GM23338 (cell line): ENCODE measurements around the gene RFX7. TPM values are rescaled to one million over a fixed set of nuclear protein-coding genes. Genes with fewer than 3 reads are reported as not detected.

Source experiments
- CTCF ChIP-seq, 2 experiments: fragments of 200-600 bp in 1 of 2; sonication (generic) in 1 of 2; conservative IDR thresholded peaks; 2 replicates each; pipeline versions ENCODE4 v1.5.1 to v1.6.1; 2016 to 2017; ENCODE audit warnings: antibody characterized with exemption in 2 of 2, low read depth in 2 of 2, mild to moderate bottlenecking in 2 of 2, moderate library complexity in 1 of 2
- ETS1 ChIP-seq: IDR thresholded peaks from 2 replicates; pipeline ENCODE4 v1.6.1; 2016; ENCODE audit warnings: antibody characterized with exemption
- EZH2 ChIP-seq: fragments of 200-600 bp; sonication (generic); IDR thresholded peaks from one replicate; pipeline ENCODE4 v1.8.0; 2017; ENCODE audit warnings: antibody characterized with exemption, mild to moderate bottlenecking, low read depth; ENCODE audit not compliant: unreplicated experiment
- EZH2phosphoT487 ChIP-seq: fragments of 200-600 bp; sonication (generic); IDR thresholded peaks from one replicate; pipeline ENCODE4 v1.8.1; 2018; ENCODE audit warnings: antibody characterized with exemption; ENCODE audit not compliant: unreplicated experiment
- JUNB ChIP-seq: IDR thresholded peaks from one replicate; pipeline ENCODE4 v1.6.1; 2016; ENCODE audit warnings: antibody characterized with exemption; ENCODE audit not compliant: unreplicated experiment
- NANOG ChIP-seq: IDR thresholded peaks from 2 replicates; pipeline ENCODE4 v1.6.1; 2016; ENCODE audit warnings: antibody characterized with exemption, borderline replicate concordance
- POLR2AphosphoS5 ChIP-seq: IDR thresholded peaks from 2 replicates; pipeline ENCODE4 v1.6.1; 2016; ENCODE audit warnings: antibody characterized with exemption, low read depth
- REST ChIP-seq: IDR thresholded peaks from one replicate; pipeline ENCODE4 v1.6.1; 2018; ENCODE audit warnings: antibody characterized with exemption; ENCODE audit not compliant: unreplicated experiment
- ZNF331 ChIP-seq: fragments of 250-450 bp; sonication (Bioruptor Pico); IDR thresholded peaks from 2 replicates; pipeline ENCODE4 v1.5.0; 2020; ENCODE audit warnings: low read depth, mild to moderate bottlenecking, moderate library complexity
- ZNF462 ChIP-seq: fragments of 250-450 bp; sonication (Bioruptor Pico); IDR thresholded peaks from 2 replicates; pipeline ENCODE4 v1.5.0; 2020; ENCODE audit warnings: mild to moderate bottlenecking, moderate library complexity
- polyA plus RNA-seq: library from polyadenylated mRNA; unstranded; fragments of >200 nt; fragmentation: Nextera tagmentation; extraction: Ambion mirVana; gene quantifications from 2 replicates; pipeline ENCODE4 v1.2.1, GENCODE V29; 2016
- total RNA-seq: library from RNA; depleted of rRNA; stranded (reverse); fragments of >200 nt; shearing (Covaris generic); gene quantifications from 2 replicates; pipeline ENCODE4 v1.2.3, GENCODE V29; 2014

The RFX7 gene
- total and polyA plus RNA-seq, 2 experiments from 2014 or later = 17.6 to 33.6 TPM

GRCh38 chr15:56049577-56049976 lies 194.1 kb downstream of the RFX7 start (continued):
- TF ChIP-seq ZNF462 (CRISPR knock-in tag) (no peak), EZH2 (no peak), ZNF331 (CRISPR knock-in tag) (no peak), NANOG (no peak), EZH2phosphoT487 (no peak), CTCF (conservative IDR thresholded peaks at IDR 0.05; ENCODE audit: low read depth in 2 of 2) (no peak), ETS1 (no peak), JUNB (no peak), REST (no peak), POLR2AphosphoS5 (no peak)
